ENCODE measurements around the gene GPR153. TPM values are rescaled to one million over a fixed set of nuclear protein-coding genes. Genes with fewer than 3 reads are reported as not detected.
A peak's percentile ranks its signal among the peaks of the same experiment; 100 is the strongest.

Gene GPR153
- total and polyA plus RNA-seq, 7 donors, result 3.7 to 32.4 (median 10.8) TPM

GRCh38 chr1:6251681-6252373 is 9.1 kb downstream of the GPR153 start:
- H3K27me3 ChIP-seq, result peaks cover 4 to 59% (median 46%) of the 10 kb centered on the region in 3 donors
- TF ChIP-seq POLR2A (IDR thresholded peaks at IDR 0.05) (no peak), POLR2AphosphoS5 (IDR thresholded peaks at IDR 0.05) (no peak), EP300 (IDR thresholded peaks at IDR 0.05) (no peak)
- TF ChIP-seq, protein P1, sequence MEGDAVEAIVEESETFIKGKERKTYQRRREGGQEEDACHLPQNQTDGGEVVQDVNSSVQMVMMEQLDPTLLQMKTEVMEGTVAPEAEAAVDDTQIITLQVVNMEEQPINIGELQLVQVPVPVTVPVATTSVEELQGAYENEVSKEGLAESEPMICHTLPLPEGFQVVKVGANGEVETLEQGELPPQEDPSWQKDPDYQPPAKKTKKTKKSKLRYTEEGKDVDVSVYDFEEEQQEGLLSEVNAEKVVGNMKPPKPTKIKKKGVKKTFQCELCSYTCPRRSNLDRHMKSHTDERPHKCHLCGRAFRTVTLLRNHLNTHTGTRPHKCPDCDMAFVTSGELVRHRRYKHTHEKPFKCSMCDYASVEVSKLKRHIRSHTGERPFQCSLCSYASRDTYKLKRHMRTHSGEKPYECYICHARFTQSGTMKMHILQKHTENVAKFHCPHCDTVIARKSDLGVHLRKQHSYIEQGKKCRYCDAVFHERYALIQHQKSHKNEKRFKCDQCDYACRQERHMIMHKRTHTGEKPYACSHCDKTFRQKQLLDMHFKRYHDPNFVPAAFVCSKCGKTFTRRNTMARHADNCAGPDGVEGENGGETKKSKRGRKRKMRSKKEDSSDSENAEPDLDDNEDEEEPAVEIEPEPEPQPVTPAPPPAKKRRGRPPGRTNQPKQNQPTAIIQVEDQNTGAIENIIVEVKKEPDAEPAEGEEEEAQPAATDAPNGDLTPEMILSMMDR (IDR thresholded peaks at IDR 0.05), result no peak
- no peak for DNase-seq
- H3K27ac ChIP-seq, result no peak overlapping the region
- no peaks in the 10 kb centered on the region for H3K9me3 ChIP-seq
- 80 to 86% methylated on average over 15 of the region's 15 CpGs for WGBS, 2 donors
- peaks cover 0 to 4% (median 0%) of the 10 kb centered on the region in 4 donors for H3K36me3 ChIP-seq
- H3K4me1 ChIP-seq, result peaks cover 0 to 9% (median 8%) of the 10 kb centered on the region in 4 donors
- no peak overlapping the region for H3K4me3 ChIP-seq
- intact Hi-C loops (cut with DNase I), result no loop called here

- no peak for DNase-seq
- WGBS, 2 donors, result 90 to 93% methylated on average over 19 of the region's 19 CpGs
- TF ChIP-seq POLR2A (IDR thresholded peaks at IDR 0.05), result no peak
- TF ChIP-seq POLR2AphosphoS5 (IDR thresholded peaks at IDR 0.05), result no peak
- TF ChIP-seq, protein P1 (IDR thresholded peaks at IDR 0.05), result no peak
- TF ChIP-seq EP300 (IDR thresholded peaks at IDR 0.05), result no peak
- no peaks in the 10 kb centered on the region for H3K9me3 ChIP-seq
- no peak overlapping the region for H3K27ac ChIP-seq
- H3K27me3 ChIP-seq, result peaks cover 8 to 65% (median 52%) of the 10 kb centered on the region in 3 donors
- H3K4me3 ChIP-seq, result no peak overlapping the region
- intact Hi-C loops (cut with DNase I), result no loop called here
- H3K36me3 ChIP-seq, result peaks cover 0 to 4% (median 0%) of the 10 kb centered on the region in 4 donors
- H3K4me1 ChIP-seq, result peaks cover 2 to 15% (median 11%) of the 10 kb centered on the region in 4 donors
These were observed 9.7 kb downstream of the GPR153 start for GRCh38 chr1:6251233-6251632.

- Histone ChIP-seq H3K9me3 (no peaks in the 10 kb centered on the region), H3K27me3 (peaks cover 20 to 77% (median 64%) of the 10 kb centered on the region in 3 donors), H3K36me3 (peaks cover 0 to 4% (median 0%) of the 10 kb centered on the region in 4 donors), H3K27ac (no peak overlapping the region), H3K4me1 (peaks cover 2 to 26% (median 21%) of the 10 kb centered on the region in 4 donors), H3K4me3 (no peak overlapping the region)
- intact Hi-C loops (cut with DNase I), result loop anchor here (5.0 to 10.0 kb wide), 2 partner anchors 152 to 735 kb away; no protein-coding TSS in a partner anchor
- WGBS, 2 donors, result 7 to 17% methylated on average over 71 of the region's 71 CpGs
- TF ChIP-seq, protein P1 (IDR thresholded peaks at IDR 0.05), result no peak
- no peak for TF ChIP-seq POLR2AphosphoS5 (IDR thresholded peaks at IDR 0.05)
- no peak for TF ChIP-seq POLR2A (IDR thresholded peaks at IDR 0.05)
- no peak for TF ChIP-seq EP300 (IDR thresholded peaks at IDR 0.05)
- no peak for DNase-seq
These were observed 10.9 kb downstream of the GPR153 start for GRCh38 chr1:6249739-6250689.

- Histone ChIP-seq H3K27ac (no peak overlapping the region), H3K9me3 (no peaks in the 10 kb centered on the region), H3K36me3 (peaks cover 0 to 4% (median 0%) of the 10 kb centered on the region in 4 donors), H3K4me1 (peaks cover 2 to 30% (median 21%) of the 10 kb centered on the region in 4 donors), H3K27me3 (peaks cover 20 to 86% (median 73%) of the 10 kb centered on the region in 3 donors), H3K4me3 (peak overlapping the region in 2 of 4 donors; percentile 8 to 24)
- no peak for DNase-seq
- intact Hi-C loops (cut with DNase I), result loop anchor here (5.0 to 10.0 kb wide), 2 partner anchors 153 to 734 kb away; no protein-coding TSS in a partner anchor
- TF ChIP-seq POLR2A (IDR thresholded peaks at IDR 0.05), result no peak
- TF ChIP-seq, protein P1 (IDR thresholded peaks at IDR 0.05), result no peak
- TF ChIP-seq POLR2AphosphoS5 (IDR thresholded peaks at IDR 0.05), result no peak
- no peak for TF ChIP-seq EP300 (IDR thresholded peaks at IDR 0.05)
- WGBS, 2 donors, result 2 to 7% methylated on average over 96 of the region's 96 CpGs
These were observed 11.8 kb downstream of the GPR153 start for GRCh38 chr1:6248932-6249738.
